HCEC 1CT (cell line): ENCODE data around the gene SCN5A.

Experiments used
- DNase-seq: peaks from one replicate; pipeline ENCODE4 v3.0.0-alpha.2; 2017

Gene SCN5A

GRCh38 chr3:38599886-38600285 lies 49.6 kb downstream of the SCN5A start:
- no peak for DNase-seq

- DNase-seq = no peak
Measured at GRCh38 chr3:38598791-38599190, 50.7 kb downstream of the SCN5A start.

GRCh38 chr3:38597502-38598060 lies 51.9 kb downstream of the SCN5A start:
- no peak for DNase-seq

GRCh38 chr3:38595393-38595792 lies 54.1 kb downstream of the SCN5A start:
- no peak for DNase-seq

GRCh38 chr3:38590521-38590920 lies 59.0 kb downstream of the SCN5A start:
- DNase-seq = no peak

- DNase-seq = no peak
Measured at GRCh38 chr3:38588995-38589937, 60.2 kb downstream of the SCN5A start.

- no peak for DNase-seq
Measured at GRCh38 chr3:38588371-38588971, 61.0 kb downstream of the SCN5A start.

- DNase-seq = no peak
Measured at GRCh38 chr3:38587548-38588131, 61.8 kb downstream of the SCN5A start.

GRCh38 chr3:38586546-38587520 lies 62.7 kb downstream of the SCN5A start:
- DNase-seq = no peak

DNA sequence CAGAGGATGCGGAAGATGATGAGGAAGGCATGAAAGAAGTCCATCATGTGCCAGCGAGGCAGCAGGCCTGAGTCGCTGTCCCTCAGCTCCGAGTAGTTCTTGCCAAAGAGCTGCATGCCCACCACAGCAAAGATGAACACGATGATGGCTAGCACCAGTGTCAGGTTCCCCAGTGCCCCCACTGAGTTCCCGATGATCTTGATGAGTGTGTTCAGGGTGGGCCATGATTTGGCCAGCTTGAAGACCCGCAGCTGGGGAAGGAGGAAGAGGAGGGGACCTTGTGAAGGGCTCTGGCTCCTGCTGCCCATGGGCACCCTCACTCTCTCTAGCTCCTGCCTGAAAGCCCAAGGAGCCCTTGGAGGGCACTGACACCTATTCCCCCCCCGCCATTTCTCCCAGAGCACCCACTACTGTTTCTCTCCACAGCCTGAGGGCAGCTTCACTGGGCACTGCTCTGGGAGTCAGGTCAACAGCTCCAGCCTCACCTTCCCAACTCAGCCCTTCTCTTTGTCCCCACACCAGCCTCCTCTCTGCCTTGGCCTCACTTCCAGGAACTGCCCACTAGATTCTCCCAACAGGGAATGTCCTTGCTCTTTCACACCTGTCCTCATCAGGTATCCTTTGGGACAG lies 63.6 kb downstream of the SCN5A start:
- DNase-seq = no peak

DNA sequence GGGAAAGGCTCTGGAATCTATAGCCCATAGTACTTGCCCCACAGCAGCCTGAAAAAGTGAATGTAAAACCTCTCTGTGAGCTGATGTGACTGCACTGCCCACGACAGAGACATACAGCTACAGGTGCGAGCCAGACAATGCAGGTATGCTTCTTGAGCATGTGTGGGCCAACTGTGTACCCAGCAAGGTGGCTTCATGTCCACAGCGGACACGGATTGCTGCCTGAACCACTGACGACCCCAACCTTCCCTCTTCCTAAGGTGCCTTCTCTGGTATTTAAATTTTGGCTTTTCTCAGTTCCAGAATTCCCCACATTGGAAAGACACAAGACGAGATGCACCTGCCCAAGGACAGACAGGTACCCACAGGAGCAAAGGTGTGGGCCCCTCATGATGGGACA lies 65.8 kb downstream of the SCN5A start:
- no peak for DNase-seq

DNA sequence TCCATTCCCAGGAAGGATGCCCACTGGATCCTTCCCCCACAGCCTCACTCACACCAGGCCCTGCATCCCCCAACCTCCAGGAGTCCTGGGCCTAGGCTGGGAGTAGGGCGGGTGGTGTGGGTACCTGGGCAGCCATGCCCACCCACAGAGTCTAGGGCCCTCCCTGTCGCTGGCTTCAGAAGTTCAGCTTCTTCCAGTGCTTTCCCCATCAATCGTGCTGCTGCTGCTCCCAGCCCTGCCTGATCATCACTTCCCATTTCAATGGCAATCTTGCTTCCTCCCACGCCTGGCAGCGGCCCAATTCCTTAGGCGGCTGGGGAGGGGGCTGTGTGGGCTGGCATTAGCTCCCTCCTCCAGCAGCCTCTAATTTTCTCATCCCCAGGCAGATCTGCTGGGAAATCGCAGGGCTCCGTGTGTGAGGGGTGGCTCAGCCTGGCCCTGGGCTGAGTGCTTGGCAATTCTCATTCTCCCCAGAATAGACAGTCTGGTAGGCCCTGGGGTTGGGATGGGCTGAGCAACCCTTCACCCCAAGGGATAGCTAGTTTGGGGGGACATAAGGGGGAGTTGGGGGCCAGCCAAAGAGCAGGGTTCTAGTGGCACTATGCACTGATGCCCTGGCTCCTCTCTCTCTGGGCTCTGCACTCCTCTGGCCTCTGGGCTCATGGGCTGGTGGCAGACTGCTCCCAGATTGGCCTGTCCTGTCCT lies 66.4 kb downstream of the SCN5A start:
- DNase-seq = no peak

- no peak for DNase-seq
Measured at GRCh38 chr3:38582316-38582715, 67.2 kb downstream of the SCN5A start.

GRCh38 chr3:38581774-38582173 lies 67.7 kb downstream of the SCN5A start:
- no peak for DNase-seq

- no peak for DNase-seq
Measured at GRCh38 chr3:38580450-38581382, 68.8 kb downstream of the SCN5A start.

DNA sequence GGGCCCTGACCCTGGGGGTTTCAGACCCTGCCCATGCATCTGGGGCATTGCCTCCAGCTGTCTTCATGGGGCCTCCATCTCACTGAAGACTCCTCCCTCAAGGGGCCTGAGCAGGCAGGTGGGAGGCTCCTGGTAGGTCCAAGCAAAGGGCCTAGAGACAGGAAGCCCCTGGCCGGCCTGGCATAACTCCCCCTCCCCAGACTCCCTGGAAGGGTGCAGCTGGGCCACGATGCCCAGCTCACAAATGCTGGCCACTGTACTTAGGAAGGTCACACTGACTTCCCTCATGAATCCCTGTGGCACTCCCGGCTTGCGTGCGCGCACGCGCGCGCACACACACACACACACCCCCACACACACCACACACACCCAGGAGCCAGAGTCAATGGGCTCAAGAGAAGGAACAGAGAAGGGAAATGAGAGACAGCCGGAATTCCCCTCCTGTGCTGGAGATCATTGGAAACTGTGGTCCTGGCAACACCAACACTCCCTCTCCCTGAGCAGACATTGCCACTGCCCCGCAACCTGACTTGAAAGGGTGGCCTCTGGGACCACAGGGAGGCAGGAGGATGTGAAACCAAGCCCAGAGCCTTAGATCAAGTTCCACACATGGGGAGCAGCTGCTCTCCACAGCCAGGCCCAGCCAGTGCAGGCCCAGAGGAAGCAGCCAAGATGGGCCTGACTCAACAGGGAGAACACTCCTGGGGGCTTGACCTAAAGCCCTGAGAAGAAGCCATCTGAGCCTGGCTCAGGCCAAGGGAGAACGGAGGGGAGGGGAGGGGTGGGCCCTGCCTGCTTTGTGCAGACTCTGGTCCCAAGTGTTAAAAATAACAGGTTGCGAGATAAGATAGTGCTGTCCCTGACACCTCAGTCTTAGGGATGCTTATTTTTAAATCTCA lies 69.7 kb downstream of the SCN5A start:
- peak; percentile 11 for DNase-seq

DNA sequence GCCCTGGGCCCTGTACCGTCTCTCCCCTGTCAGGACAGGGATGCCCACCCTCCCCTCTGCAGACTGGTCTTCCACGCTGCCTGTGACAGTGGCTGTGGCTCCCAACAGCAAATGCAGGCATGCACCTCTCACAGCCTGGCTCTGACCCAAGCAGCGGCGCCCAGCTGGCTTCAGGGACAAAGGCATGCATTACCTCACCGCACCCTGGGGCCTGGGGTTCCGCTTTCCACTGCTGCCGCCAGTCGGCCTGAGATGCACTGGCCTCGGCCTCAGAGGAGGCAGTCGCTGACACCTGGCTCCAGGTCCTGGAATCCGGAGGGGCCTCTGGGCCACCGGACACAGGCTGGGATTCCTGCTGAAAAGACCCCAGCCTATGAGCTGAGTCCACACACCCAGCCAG lies 70.3 kb downstream of the SCN5A start:
- no peak for DNase-seq

DNA sequence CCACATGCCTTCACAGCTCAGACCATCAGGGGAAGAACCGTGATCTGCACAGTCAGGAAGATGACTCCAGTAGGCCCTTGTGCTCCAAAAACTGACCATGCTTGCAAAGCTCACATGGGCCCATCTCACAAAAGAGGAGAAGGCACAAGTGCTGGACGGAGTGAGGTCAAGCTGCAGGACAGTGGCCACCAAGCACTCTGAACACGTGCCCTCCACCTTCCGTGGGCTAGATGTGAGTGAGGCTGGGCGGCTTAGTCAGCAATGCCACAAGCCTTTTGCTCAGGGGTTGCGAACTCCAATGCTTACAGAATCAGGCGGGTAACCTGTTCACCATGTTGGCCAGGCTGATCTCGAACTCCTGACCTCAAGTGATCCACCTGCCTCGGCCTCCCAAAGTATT lies 70.9 kb downstream of the SCN5A start:
- DNase-seq = no peak

- DNase-seq = no peak
Measured at GRCh38 chr3:38578081-38578475, 71.4 kb downstream of the SCN5A start.
